Measurements from ENCODE around the gene PPIA.
A peak's percentile ranks its signal among the peaks of the same experiment; 100 is the strongest.
"Not testable (repeated sequence)": the region's sequence is repeated elsewhere in the genome, so short reads cannot be mapped to it uniquely, and the experiment has no call there.

Gene PPIA

GRCh38 chr7:44843440-44843839 is 47.0 kb downstream of the PPIA start:
- not testable (repeated sequence) for DNase-seq

DNA sequence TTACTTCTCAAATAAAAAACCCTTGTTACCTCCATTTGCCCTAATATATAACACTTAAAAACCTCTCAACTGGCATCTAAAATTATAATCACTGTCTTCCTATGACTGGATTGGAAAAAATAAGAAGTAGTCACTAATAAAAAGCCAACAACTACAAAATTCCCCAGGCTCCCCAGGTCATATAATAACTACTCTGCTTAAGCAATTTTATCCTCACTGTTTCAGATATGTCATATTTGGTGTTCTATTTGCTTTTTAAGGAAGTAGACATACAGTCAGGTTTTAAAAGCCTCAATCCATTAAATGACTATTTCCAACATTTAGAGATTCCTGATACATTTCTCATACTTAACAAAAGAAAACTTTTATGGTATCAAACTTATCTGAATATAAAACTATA is 49.0 kb downstream of the PPIA start:
- DNase-seq = no peak

GRCh38 chr7:44846390-44846789 is 49.9 kb downstream of the PPIA start:
- not testable (repeated sequence) for DNase-seq

- DNase-seq = no peak
These were observed 50.5 kb downstream of the PPIA start for GRCh38 chr7:44846816-44847508.

- peak; percentile 90 for DNase-seq
These were observed 51.0 kb downstream of the PPIA start for GRCh38 chr7:44847509-44847919.

- peak; percentile 100 for DNase-seq
These were observed 51.6 kb downstream of the PPIA start, which contains the start of gene H2AZ2 for GRCh38 chr7:44847920-44848634. Gene H2AZ2, minus strand, starts transcription at chr7:44848087. Its CDS starts 116 bp downstream, at chr7:44847971.

DNA sequence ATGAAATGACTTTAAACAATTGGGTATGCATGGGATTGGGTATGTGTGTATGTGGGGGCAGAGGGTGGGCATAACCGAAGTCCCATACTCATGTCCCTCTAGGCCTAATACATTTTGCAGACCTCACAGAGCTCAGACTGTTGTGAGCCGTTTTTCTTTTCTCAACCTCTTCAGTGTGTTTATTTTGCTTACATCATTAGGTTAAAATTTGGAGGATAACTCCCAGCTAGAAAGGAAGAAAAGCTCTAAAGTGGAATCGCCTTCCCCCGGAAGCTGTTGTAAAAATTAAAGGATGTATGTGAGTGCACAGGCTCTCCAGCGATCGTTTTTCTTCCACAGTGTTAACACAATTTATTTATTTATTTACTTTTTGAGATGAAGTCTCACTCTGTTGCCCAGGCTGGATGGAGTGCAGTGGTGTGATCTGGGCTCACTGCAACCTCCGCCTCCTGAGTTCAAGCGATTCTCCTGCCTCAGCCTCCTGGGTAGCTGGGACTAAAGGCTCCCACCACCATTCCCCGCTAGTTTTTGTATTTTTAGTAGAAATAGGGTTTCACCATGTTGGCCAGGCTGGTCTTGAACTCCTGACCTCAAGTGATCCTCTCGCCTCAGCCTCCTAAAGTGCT is 52.9 kb downstream of the PPIA start:
- DNase-seq = no peak

DNA sequence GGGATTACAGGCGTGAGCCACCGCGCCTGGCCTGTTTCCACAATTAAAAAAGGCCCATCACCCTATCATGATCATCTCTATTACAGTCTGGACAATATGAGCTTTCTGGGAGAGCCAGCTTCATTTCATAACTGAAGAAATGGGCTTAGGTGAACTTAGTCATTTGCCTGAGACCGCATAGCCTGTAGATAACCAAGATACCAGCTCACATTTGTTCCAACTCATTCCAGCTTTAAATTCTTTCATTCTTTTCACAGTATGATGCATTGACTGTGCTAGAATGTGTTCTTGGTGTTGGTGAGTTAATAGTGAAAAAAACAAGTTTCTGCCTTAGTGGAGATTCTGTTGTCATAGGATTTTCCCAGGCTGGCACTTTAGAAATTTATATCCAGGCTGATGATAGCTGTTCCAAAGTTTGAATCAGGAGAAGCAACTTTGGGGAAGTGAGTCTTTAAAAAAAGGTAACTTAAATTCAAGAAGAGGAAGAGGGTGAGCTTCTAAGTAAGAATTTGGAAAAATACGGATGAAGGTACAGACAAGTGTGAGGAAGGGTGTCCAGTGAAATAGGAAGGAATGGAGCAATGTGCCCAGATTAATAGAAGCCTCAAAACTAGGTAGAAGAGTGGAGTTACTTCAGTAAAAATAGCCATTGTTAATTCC is 53.5 kb downstream of the PPIA start:
- no peak for DNase-seq

DNA sequence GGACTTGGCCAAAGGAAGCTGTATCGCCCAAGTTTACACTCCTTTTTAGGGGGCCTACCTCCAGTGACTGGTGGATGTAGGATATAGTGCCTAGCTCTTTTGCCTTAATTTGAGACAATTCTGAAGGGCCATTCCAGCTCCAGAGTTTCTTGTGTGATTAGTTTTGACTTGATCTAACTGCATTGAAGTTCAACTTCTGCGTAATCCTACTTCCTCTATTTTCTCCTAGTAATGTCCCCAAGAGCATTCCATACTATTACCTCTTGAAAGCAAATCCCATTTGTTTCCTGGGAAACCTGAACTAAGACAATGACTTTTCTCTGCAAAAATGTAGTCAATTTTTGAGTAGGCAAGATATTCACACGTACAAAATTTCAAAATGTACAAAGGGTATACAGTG is 56.1 kb downstream of the PPIA start:
- no peak for DNase-seq
